GM18909 (cell line): Measurements from ENCODE around the gene PARD3B.
"Not testable (repeated sequence)": the region's sequence is repeated elsewhere in the genome, so short reads cannot be mapped to it uniquely, and the experiment has no call there.

Source experiments
- ATAC-seq: cut with Tn5 transposase; IDR thresholded peaks from one replicate; pipeline ENCODE4 v1.9.1; 2021; ENCODE audit warnings: mild to moderate bottlenecking; ENCODE audit not compliant: unreplicated experiment, poor library complexity

PARD3B gene

GRCh38 chr2:204538182-204539018, 6.9 kb upstream of the PARD3B start:
- ATAC-seq: no peak

- ATAC-seq: no peak
Measured at GRCh38 chr2:204539019-204539385, 6.3 kb upstream of the PARD3B start.

GRCh38 chr2:204541637-204542036, 3.6 kb upstream of the PARD3B start:
- no peak for ATAC-seq

GRCh38 chr2:204542982-204543608, 2.2 kb upstream of the PARD3B start:
- ATAC-seq: no peak

- ATAC-seq: no peak
Measured at GRCh38 chr2:204545861-204546735, 823 bp downstream of the PARD3B start.

- ATAC-seq: no peak
Measured at GRCh38 chr2:204550751-204551511, 5.7 kb downstream of the PARD3B start.

- no peak for ATAC-seq
Measured at GRCh38 chr2:204551512-204551863, 6.2 kb downstream of the PARD3B start.

- ATAC-seq: no peak
Measured at GRCh38 chr2:204557604-204558003, 12.3 kb downstream of the PARD3B start.

GRCh38 chr2:204559358-204559757, 14.1 kb downstream of the PARD3B start:
- not testable (repeated sequence) for ATAC-seq

GRCh38 chr2:204560902-204561301, 15.6 kb downstream of the PARD3B start:
- ATAC-seq: no peak

GRCh38 chr2:204561771-204562170, 16.5 kb downstream of the PARD3B start:
- no peak for ATAC-seq

GRCh38 chr2:204566439-204566838, 21.2 kb downstream of the PARD3B start:
- no peak for ATAC-seq

GRCh38 chr2:204570421-204570820, 25.1 kb downstream of the PARD3B start:
- no peak for ATAC-seq

GRCh38 chr2:204571041-204571440, 25.8 kb downstream of the PARD3B start:
- ATAC-seq: no peak

GRCh38 chr2:204571911-204572310, 26.6 kb downstream of the PARD3B start:
- ATAC-seq: no peak

GRCh38 chr2:204573221-204573620, 27.9 kb downstream of the PARD3B start:
- no peak for ATAC-seq

- no peak for ATAC-seq
Measured at GRCh38 chr2:204574486-204574885, 29.2 kb downstream of the PARD3B start.

GRCh38 chr2:204575463-204575862, 30.2 kb downstream of the PARD3B start:
- no peak for ATAC-seq

- no peak for ATAC-seq
Measured at GRCh38 chr2:204576362-204576979, 31.2 kb downstream of the PARD3B start.
